ENCODE measurements around the gene C11orf86.

Gene C11orf86

DNA sequence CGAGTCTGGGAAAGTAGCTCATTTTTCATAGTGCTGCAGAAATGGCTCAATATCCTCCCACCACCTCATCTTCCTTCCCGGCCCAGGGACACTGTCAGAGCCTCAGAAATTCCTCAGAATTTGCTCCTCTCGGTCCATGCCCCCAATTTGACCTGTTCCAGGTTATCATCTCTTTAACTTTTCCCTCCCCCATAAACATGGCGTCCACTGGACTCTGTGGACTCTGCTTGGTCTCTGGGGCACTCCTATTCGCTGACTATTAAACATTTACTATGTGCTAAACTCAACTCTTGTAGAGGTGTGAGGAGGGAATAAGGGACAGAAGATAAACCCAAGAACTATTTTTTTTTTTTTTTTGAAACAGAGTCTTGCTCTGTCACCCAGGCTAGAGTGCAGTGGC is 8.8 kb upstream of the C11orf86 start:
- DNase-seq (ENCODE audit: low read depth, low spot score), result no peak

DNA sequence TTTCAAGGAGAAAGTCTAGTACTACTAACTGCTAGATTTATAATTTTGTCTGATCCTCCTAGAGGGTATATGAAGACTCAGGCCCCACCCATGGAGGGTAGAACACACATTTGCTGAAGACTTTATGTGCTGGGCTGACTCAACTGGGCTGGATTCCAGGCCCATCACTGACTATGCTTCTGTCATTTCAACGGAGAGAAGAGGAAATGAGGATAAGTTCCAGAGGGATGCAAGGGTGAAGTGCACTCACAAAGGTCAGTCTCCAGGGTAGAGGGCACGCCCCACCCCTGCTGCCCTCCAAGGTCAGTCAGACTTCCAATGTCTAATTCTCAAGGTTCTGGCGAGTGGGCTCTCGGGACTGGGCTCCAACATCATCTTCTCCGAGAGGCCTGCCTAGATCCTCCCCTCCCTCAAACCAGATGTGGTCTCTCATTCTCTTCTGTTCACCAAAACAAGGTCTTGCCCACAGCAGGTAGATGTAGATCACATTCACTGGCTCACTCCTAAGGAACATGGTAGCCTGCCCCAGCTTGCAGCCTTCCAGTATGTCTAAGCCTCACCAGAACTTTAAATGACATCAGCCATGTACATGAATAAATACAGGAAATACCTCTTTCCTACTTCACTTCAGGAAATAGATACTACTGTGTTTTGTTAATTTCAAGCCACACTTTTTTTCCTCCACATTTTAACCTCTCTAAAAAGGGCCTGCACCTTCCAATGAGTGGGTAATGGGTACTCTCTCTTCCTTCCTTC is 7.3 kb upstream of the C11orf86 start:
- no peak for DNase-seq (ENCODE audit: low read depth, low spot score)

DNA sequence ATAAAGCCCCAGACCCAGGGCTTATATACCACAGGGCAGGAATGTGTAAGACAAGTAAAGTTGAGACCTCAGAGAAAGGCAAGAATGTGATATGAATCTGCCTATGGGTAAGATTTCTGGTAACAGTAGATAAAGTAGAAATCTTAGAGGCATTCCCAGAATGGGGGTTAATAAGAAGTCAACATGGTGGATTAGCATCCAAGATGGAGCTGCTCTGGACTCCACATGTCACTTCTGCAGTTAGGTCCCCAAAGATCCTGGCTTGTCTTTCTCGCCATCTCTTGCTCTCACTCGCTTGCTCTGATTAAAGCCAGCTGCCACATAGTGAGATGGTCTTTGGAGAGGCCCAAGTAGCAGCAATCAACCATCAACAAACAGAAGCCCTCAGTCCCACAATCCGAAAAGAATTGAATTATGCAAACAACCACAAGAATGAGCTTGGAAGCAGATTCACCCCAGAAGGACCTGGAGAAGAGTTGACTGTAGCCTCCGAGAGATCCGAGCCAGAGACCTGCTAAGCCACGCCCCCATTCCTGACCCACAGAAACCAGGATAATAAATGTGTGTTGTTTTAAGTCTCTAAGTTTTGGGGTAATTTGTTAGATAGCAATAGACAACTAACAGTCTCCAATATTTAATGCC is 5.4 kb upstream of the C11orf86 start:
- DNase-seq (ENCODE audit: low read depth, low spot score), result no peak

DNA sequence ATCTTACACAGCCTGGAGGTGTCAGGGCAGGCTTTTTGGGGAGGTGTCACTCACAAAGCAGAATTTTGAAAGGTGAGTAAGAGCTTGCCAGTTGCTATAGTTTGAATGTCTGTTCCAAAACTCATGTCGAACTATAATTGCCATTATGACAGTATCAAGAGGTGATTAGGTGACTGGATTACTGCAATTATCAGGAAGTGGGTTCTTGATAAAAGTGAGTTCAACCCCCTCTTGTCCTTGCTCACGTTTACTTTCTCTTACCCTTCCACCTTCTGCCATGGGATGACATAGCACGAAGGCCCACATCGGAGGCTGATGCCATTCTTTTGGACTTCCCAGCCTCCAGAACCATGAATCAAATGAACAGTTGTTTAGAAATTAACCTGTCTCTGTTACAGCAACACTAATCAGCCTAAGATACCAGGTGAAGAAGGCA is 4.7 kb upstream of the C11orf86 start:
- DNase-seq (ENCODE audit: low read depth, low spot score), result no peak

DNA sequence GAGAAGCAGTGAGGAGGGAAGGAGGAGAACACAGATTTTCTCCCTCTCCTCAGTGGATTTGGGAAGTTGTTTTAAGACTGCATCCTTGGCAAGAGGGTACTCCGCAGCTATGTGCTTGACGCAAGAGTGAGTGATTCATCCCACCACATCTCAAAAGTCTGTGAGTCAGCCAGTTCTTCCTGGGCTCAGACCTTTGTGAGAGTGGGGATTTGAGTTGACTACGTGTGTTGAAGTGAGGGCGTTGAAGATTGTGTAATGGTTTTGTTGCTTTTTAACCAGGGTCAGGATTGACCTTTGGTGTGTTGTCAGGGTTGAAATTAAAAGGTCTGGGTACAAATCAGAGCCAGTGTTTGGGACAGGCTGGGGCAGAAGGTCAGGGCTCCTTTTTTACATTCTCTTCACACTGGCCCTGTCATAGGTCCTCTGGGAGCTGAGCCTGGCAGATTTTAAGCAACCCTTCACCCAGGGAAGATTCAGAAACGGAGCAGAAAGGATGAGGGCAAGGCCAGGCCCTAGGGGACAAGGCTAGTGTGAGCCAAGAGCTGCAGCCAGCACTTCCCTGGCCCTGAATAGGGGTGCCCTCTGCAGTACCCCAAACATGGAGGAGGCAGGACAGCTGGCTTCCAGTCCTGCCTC is 4.2 kb upstream of the C11orf86 start:
- DNase-seq (ENCODE audit: low read depth, low spot score), result no peak

DNA sequence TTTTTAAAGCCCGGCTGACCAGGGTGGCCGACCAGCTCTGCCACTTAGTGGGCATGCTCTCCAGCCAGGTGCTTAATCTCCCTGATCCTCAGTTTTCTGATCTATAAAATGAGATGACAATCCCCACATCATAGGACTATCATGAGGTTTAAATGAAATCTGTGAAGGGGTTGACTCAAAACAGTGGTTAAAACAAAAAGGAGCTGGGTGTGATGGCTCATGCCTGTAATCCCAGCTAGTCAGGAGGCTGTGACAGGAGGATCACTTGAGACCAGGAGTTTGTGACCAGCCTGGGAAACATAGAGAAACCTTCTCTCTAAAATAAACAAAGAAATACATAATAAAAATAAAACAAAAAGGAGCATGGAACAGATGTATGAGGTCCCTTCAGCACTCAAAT is 3.6 kb upstream of the C11orf86 start:
- DNase-seq (ENCODE audit: low read depth, low spot score), result no peak

DNA sequence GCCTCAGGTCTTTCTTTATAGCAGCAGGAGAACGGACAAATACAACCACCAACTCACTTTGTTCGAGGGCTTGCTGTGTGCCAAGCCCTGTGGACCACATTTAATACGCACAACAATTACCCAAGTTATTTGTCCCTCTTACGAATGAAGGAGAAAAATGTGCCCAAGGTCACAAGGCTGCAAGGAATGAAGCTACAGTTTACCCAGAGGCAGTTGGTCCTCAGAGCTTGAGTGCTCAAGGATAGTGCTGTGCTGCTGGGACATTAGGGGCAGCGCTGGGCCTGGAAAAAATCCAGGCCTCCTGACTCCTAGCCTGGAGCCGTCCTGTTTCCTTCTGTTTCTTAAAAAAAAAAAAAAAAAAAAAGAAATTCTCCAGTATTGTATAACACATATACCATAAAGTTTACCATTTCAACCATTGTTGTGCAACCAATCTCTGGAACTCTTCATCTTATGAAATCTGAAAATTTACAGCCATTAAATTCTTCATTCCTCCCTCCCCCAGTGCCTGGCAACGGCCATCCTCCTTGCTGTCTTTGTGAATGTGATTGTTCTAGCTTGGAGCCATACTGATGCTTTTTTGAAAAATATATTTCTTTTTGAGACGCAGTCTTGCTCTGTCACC is 1.0 kb upstream of the C11orf86 start:
- peak; percentile 35 for DNase-seq (ENCODE audit: low read depth, low spot score)

DNA sequence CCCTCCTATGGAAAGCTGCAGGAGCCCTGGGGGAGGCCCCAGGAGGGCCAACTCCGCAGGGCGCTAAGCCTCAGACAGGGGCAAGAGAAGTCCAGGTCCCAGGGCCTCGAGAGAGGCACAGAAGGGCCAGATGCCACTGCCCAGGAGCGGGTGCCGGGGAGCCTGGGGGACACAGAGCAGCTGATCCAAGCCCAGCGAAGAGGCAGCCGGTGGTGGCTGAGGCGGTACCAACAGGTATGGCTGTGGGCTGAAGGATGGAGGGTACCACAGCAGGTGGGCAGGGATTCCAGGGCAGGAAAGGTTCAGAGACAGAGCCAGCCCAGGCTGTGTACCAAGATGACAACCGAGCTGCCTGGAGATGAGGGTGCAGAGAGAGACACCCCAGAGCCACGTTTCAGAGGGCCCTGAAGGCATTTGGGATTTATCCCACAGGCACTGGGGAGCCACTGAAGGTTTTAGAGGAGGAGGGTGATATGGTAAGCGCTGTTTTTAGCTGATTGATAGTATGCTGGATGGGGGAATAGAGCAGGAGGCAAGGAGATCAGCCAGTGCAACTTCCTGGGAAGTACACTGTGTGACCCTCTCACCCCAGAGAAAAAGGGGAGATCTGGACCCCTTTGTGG is 412 bp downstream of the C11orf86 start:
- peak; percentile 24 for DNase-seq (ENCODE audit: low read depth, low spot score)

DNA sequence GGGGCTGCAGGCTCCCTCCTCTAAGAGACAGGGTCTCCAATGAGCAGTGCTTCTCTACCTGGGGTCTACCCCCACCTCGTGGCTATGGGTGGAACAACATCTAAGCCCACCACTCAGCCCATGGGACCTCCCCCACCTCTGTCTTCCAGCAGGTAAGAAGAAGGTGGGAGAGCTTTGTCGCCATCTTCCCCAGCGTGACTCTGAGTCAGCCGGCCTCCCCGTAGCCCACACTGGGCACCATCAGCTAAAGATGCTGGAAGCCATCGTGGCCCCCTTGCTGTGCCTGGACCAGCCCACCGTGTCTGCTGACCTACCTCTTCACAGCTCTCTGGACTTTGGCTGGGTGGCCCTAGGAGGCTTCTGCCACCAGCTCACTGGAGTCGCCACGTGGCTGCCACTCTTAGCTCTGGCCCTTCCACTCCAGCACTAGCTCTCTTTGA is 944 bp downstream of the C11orf86 start:
- DNase-seq (ENCODE audit: low read depth, low spot score), result peak; percentile 91

DNA sequence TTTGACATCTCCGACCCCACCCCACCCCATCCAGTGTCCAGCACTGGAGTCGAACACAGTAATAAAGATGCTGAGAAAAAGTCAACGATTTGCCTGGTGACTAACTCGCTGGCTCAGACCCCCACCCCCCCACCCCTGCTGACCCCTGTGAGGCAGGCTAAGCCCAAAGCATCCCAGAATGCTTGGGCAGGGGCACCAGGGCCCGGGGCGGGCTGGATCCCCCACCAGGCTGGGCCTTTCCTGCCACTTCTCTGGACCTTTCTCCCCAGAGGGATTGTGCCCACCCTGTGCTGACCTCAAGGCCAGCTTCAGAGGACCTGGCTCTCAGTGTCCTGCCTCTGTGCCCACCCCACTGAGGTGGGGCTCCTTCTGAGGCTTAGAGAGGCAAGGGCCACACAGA is 1.8 kb downstream of the C11orf86 start:
- no peak for DNase-seq (ENCODE audit: low read depth, low spot score)

DNA sequence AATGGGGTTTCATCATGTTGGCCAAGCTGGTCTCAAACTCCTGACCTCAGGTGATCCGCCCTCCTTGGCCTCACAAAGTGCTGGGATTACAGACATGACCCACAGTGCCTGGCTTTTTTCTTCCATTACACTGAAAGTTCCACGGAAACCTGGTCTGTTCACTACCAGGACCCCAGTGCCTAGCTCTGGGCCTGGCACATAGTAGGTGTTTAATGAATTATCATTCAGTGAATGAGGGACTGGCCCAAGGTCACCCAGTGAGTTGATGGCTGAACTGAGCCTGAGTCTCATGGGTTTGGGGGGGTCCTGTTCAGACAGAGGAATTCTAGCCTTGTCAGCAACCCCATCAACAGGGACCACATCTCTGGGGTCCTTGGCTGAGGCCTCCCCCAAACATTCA is 3.1 kb downstream of the C11orf86 start:
- DNase-seq (ENCODE audit: low read depth, low spot score), result no peak

DNA sequence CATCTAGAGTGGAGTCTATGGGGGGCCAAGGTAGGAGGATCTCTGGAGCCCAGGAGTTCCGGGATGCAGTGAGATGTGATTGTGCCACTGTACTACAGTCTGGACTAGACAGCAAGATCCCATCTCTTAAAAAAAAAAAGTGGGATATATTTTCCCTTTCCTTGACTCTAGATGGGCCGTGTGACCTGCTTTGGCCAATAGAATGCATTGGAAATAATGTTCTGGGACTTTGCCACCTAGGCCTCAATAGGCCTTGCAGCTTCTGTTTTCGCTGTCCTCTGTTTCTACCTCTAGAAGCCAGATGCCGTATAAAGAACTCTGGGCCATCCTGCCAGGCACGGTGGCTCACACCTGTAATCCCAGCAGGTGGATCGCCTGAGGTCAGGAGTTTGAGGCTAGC is 3.6 kb downstream of the C11orf86 start:
- no peak for DNase-seq (ENCODE audit: low read depth, low spot score)

DNA sequence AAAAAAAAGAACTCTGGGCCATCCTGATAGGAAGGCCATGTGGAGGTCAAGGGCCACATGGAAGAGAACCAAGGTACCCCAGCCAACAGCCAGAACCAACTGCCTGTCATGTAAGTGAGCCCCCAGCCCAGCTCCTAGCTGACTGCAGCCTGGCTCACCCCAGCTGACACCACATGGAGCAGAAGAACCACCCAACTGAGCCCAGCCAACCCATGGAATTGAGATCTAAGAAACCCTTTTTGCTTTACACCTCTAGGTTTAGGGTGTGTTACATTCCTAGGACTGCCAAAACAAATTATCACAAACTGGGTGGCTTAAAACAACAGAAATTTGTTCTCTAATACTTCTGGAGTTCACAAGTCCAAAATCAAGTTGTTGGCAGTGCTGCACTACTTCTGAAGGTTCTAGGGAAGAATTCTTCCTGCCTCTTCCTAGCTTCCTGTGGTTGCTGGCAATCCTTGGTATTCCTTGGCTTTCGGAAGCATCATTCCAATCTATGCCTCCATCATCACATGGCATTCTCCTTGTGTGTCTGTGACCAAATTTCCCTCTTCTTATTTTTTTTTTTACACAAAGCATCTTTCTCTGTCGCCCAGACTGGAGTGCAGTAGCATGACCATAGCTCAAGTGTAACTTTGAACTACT is 4.4 kb downstream of the C11orf86 start:
- DNase-seq (ENCODE audit: low read depth, low spot score), result no peak

DNA sequence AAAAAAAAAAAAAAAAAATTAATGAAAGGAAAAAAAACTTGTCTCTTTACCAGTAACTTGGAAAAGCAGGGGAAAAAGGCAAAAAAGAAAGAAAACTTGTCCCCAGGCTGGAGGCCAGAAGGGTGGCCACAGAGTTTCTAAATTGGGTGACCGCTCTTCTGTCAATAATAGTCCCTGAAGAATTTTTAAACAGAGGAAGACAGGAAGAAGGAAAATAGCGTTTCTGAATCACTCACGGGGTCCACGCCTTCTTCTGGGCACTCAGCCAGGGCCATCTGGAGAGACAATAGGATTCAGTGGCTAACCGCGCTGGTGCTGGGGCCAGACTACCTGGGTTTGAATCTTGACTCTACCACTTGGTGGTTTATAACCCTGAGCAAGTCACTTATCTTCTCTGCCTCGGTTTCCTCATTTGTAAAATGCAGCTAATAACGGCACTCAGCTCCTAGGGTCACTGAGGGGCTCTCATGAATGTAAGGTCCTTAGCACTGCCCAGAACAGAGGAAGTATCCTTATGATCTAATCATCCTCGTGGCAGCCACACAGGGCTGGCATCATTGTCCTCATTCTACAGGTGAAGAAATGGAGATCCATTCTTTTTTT is 7.0 kb downstream of the C11orf86 start:
- no peak for DNase-seq (ENCODE audit: low read depth, low spot score)

DNA sequence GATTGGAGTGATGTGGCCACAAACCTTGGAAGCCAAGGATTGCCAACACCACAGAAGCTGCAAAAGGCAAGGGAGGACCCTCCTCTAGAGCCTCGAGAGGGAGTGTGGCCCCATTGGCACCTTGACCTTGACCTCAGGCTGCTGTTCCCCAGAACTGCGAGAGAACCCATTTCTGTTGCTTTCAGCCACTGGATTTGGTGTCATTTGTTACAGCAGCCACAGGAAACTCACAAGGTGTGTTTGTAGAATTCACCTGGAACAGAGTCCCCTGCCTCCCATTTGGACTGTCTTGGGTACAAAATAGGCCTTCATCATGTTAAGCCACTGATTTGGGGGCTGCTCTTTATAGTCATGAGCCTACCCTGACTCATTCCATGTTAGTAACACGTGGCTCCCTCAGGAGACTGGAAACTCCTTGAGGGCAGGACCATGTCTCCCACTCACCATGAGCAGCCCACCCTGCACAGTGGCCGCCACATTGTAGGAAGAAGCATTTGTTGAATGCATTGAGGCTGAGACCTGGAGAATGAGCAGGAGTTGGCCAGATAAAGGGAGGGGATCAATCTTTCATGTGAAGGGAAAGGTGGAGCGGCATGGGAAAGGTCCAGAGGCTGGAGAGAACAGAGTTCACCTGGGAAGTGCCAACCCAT is 8.3 kb downstream of the C11orf86 start:
- DNase-seq (ENCODE audit: low read depth, low spot score), result no peak

DNA sequence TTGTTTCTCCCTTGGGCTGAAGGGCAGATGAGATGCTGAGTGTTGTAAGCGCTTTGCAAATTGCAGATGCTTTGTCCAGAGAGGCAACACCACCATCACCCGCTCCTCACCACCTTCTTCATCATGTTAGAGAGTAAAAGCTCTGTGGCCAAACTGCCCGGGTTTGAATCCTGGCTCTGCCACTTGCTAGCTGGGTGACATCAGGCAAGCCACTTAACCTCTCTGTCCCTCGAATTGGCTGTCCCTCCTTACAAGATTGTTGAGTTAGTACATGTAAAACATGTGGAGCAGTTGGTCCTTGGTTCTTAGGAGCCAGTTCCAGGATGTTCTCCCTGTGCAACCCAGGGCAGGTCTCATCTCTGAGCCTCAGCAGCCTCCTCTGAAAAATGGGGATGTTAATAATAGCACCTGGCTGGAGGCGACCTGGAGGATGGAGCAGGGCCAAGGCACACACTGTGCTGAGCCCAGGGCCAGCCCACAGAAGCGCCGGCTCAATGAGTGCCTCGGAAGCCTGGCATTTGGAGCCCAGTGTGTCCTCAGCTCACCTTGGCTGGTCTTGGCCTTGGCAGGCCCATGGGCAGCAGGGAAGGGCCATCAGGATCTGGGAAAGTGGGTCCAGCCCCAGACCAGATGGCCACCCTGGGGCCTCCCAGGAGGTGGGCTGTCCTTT is 10.5 kb downstream of the C11orf86 start:
- no peak for DNase-seq (ENCODE audit: low read depth, low spot score)

DNA sequence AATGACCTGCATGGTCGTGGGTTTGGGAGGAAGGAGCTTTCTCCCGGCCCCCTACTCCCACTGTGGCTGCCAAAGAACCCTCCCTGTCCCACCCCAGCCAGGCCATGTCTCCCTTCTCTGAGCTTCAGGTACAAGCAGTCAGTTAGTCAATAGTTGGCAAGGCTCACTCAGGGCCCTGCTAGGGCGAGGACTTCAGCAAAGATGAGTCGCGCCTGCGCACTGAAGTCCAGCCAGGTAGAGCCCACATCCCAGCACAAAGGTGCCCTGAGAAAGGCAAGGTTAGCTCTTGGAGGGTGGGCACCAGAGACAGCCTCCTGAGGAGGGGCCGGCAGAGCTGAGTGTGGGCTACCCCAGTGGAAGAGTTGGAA is 11.1 kb downstream of the C11orf86 start:
- no peak for DNase-seq (ENCODE audit: low read depth, low spot score)

DNA sequence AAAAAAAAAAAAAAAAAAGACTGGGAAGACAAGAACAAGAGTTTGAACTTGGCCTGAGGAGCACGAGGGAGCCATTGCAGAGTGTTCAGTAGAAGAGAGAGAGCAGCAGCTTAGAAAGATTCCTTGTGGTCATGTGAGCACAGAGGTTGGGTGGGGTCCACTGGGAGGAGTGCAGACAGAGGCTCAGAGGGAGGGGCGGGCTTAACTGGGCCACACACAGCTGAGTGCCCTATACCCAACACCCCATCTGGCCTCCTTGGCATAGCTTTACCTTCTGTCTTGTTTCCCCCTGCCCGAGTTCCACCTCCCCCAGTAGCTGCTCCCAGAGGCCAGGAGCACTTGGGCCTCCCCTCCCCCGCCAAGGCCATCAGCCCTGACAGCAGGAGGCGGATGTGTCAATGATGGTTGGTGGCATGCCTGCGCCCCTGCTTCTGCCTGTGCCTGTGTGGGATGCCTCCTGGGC is 12.1 kb downstream of the C11orf86 start:
- peak; percentile 44 for DNase-seq (ENCODE audit: low read depth, low spot score)

DNA sequence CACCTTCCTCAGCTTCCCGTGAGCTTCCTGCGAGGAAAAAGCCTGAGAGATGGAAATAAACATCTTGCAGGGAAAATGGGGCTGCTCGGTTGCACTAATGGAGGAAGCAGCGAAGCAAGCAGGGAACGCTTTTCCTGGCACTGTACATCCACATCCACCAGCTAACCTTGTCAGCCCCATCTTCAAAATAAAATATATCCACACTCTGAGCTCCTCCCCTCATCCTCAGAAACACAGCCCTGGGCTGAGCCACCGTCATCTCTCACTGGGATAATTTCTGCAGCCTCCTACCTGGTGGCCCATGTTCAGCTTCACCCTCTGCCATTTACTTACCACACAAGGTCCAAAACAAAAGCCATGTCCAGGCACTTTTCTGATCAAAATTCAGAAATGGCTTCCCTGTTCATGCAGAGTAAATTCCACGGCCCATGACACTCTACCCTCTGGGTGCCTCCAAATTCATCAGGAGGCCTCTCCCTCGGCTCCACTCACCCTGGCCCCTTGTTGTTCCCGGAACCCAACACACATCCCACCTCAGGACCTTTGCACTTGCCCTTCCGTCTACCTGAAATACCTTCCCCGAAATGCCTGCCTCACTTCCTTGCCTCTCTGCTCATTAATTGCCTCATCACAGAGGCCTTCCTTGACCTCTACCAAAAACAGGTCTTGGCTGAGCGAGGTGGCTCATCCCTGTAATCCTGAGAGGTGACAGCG is 13.0 kb downstream of the C11orf86 start:
- DNase-seq (ENCODE audit: low read depth, low spot score), result no peak

Measured in ELF-1 (cell line).